ENCODE results near the gene MCEE.
"Not testable (repeated sequence)": the region's sequence is repeated elsewhere in the genome, so short reads cannot be mapped to it uniquely, and the experiment has no call there.

The MCEE gene

GRCh38 chr2:71130152-71130904 lies at the start of gene MCEE, which contains the start of gene MPHOSPH10:
Gene MCEE, minus strand, starts transcription at chr2:71130229. Its CDS starts 10 bp downstream, at chr2:71130219.
Gene MPHOSPH10, plus strand, starts transcription at chr2:71130634. Its CDS starts 32 bp downstream, at chr2:71130666.
- DNase-seq (ENCODE audit: low read depth in 2 of 2) = peak; percentile 75 to 77

- DNase-seq (ENCODE audit: low read depth in 2 of 2) = not testable (repeated sequence)
Measured at GRCh38 chr2:71178836-71179235, 48.8 kb upstream of the MCEE start.

DNA sequence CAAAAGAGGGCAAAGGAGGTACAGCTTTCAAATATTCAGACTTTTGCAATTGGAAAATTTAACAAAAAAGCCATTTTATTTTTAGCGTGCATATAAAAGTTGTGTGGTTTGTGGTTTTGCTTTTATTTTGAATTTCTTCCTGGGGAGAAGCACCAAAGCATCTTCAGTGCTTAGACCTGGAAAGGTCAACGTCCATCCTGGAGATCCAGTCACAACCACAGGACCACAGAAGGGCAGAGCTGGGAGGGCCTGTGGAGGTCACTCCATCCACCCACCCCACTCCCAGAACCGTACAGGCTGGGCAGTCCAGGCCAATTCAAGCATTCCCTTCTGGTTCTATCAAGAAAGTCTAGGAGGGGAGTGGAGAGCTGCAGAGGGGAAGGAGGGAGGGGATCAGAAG lies 44.2 kb upstream of the MCEE start:
- no peak for DNase-seq (ENCODE audit: low read depth in 2 of 2)

DNA sequence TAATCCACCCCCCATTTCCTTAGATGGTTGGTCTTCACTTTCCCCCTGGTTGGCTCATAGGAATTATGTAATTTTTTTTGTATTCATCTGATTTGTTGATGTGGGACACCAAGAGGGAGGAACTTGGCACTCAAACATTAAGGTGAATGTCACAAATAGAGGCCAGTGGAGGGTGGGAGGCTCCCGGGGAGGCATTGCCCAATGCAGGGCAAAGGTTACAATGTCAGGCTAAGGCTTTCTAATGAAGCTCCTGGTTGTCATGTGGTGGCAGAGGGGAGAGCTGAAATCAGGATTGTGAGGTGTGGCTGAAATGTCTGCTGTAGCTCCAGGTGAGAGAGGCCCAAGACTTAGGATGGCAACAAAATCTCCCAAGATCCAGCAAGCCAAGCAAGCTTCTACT lies 43.1 kb upstream of the MCEE start:
- DNase-seq (ENCODE audit: low read depth in 2 of 2) = no peak

GRCh38 chr2:71166812-71167211 lies 36.8 kb upstream of the MCEE start:
- DNase-seq (ENCODE audit: low read depth in 2 of 2) = no peak

DNA sequence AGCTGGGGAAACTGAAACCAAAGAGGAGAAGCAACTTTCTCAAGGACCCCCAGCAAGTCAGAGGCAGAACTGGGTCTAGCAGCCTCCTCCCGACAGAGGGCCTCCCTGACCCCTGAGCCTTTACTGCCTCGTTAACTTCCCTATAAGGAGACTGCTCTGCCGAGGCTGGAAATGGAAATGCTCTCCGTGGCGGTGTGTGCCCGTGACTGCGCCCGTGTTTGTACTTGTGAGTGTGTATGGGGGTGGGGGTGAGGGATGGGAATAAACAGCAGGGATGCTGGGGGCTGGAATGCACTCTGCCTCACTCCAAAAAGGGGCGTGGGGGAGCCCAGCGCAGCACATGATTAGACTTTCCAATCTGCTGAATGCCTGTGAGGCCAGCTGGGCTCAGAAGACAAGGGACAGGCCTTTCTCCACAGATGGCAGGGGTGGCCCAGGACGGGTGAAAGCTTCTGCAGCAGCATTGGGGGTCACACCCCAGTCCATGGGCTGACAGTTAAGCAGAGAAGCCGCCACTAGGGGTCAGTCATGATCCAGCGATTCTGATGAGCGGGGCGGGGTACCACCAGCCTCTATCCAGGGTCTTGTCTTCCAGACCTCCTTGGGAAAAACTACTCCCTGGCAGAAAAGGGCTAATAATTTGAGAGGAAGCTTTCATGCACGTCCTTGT lies 27.2 kb upstream of the MCEE start:
- DNase-seq (ENCODE audit: low read depth in 2 of 2) = peak; percentile 6 to 35

GRCh38 chr2:71156573-71156972 lies 26.5 kb upstream of the MCEE start:
- DNase-seq (ENCODE audit: low read depth in 2 of 2) = no peak

DNA sequence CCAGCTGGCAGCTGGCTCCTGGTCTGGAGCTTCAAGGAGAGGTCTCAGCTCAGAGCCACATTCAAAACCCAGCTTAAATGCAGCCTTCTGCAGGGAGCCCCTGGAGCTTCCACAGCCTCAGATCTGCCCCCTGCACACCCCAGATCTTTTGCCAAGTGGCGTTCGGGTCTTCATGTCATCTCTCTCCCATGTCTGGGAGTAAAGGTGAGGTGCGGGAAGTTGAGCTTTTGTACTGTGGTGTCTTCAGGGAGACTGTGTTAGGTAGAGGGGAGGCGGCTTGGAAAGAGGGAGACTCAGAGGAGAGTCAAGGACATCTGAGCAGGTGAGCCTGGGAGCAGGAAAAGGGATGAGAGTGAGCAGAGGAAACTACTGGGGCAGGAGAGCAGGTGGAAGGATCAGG lies 25.8 kb upstream of the MCEE start:
- no peak for DNase-seq (ENCODE audit: low read depth in 2 of 2)

GRCh38 chr2:71154798-71155197 lies 24.8 kb upstream of the MCEE start:
- DNase-seq (ENCODE audit: low read depth in 2 of 2) = no peak

DNA sequence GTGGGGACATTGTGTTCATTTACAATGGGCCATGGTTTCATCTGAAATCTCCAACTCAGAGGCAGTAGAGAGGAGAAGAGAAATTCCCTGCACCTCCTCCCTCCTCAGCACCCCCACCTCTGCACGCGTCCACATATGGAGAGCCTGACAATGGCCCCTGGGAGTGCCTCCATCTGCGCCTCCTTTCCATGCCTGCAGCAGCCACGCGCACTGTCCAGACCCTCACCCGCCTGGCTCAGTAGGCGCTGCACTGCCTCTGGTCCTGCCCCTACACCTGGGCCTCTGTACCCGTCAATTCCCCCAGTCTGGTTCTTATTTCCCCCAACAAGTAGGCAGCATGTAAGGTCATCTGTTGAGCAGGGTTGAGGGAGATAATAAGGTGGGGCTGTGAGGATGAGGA lies 24.2 kb upstream of the MCEE start:
- DNase-seq (ENCODE audit: low read depth in 2 of 2) = no peak

- DNase-seq (ENCODE audit: low read depth in 2 of 2) = no peak
Measured at GRCh38 chr2:71153585-71154224, 23.7 kb upstream of the MCEE start.

- DNase-seq (ENCODE audit: low read depth in 2 of 2) = no peak
Measured at GRCh38 chr2:71151620-71152019, 21.6 kb upstream of the MCEE start.

- no peak for DNase-seq (ENCODE audit: low read depth in 2 of 2)
Measured at GRCh38 chr2:71150082-71150816, 20.2 kb upstream of the MCEE start.

- no peak for DNase-seq (ENCODE audit: low read depth in 2 of 2)
Measured at GRCh38 chr2:71148506-71149063, 18.6 kb upstream of the MCEE start.

DNA sequence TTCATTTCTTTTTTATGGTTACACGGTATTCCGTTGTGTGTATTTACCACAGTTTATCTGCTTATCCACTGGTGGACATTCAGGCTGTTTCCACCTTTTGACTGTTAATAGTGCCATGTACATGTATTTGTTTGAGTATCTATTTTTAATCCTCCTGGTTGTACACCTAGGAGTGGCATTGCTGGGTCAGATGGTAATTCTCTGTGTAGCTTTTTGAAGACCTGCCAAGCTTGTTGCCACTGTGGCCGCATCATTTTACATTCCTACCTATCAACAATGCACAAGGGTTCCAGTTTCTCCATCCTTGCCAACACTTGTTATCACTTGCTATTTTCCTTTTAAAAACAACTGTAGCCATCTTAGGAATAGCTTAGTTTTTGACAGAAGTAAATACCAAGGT lies 13.8 kb upstream of the MCEE start:
- DNase-seq (ENCODE audit: low read depth in 2 of 2) = no peak

- DNase-seq (ENCODE audit: low read depth in 2 of 2) = no peak
Measured at GRCh38 chr2:71136174-71136573, 6.1 kb upstream of the MCEE start.

DNA sequence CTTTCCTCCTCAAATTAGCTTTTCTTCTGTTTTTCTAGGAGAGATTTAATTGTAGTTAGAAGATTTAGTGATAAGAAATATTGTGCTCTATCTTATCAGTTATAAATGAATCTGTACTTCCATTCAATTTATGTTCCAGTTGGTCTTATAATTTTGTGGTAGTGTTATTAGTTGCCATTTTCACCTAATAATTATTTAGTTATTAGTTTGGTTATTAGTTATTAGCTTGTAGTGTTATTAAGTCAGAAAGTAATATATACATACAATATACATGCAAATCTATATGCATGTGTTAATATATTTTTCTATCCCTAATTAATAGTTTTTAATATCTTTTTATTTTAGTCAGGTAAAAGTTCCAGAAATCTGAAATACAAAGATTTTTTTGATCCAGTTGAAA lies 3.6 kb upstream of the MCEE start:
- no peak for DNase-seq (ENCODE audit: low read depth in 2 of 2)

GRCh38 chr2:71131387-71132166 lies 1.5 kb upstream of the MCEE start:
- DNase-seq (ENCODE audit: low read depth in 2 of 2) = not testable (repeated sequence)

DNA sequence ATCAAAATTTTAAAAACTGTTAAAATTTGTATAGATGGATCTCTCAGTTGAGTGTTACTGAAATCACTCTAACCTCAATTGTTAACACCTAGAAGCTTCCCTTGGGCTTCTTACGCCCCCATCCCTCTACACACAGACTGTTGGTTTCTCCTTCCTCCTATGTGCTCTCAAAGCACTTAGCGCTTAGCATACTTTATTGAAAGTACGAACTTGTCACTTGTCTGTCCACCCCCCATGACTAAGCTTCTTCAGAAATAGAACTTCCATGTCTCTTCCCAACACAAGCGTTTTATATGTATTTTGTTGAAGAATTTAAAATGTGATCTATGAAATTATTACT lies 846 bp upstream of the MCEE start:
- DNase-seq (ENCODE audit: low read depth in 2 of 2) = no peak

GRCh38 chr2:71129902-71130151 lies 202 bp downstream of the MCEE start:
- no peak for DNase-seq (ENCODE audit: low read depth in 2 of 2)

GRCh38 chr2:71129114-71129901 lies 721 bp downstream of the MCEE start:
- DNase-seq (ENCODE audit: low read depth in 2 of 2) = no peak
